ENCODE measurements around the gene OSBPL10. TPM values are rescaled to one million over a fixed set of nuclear protein-coding genes. Genes with fewer than 3 reads are reported as not detected.

OSBPL10 gene
- total RNA-seq, 1 donor from 2014 or later, result 20.5 TPM

GRCh38 chr3:31615071-31615875 lies 365.8 kb downstream of the OSBPL10 start:
- no peak overlapping the region for H3K4me3 ChIP-seq (ENCODE audit: low read depth, low read length)
- H3K36me3 ChIP-seq (ENCODE audit: control insufficient read depth, insufficient read depth, low read length), result no peaks in the 10 kb centered on the region
- no peak for FAIRE-seq
- H3K27me3 ChIP-seq (ENCODE audit: control insufficient read depth, insufficient read depth, low read length), result no peaks in the 10 kb centered on the region
- TF ChIP-seq, protein P1, sequence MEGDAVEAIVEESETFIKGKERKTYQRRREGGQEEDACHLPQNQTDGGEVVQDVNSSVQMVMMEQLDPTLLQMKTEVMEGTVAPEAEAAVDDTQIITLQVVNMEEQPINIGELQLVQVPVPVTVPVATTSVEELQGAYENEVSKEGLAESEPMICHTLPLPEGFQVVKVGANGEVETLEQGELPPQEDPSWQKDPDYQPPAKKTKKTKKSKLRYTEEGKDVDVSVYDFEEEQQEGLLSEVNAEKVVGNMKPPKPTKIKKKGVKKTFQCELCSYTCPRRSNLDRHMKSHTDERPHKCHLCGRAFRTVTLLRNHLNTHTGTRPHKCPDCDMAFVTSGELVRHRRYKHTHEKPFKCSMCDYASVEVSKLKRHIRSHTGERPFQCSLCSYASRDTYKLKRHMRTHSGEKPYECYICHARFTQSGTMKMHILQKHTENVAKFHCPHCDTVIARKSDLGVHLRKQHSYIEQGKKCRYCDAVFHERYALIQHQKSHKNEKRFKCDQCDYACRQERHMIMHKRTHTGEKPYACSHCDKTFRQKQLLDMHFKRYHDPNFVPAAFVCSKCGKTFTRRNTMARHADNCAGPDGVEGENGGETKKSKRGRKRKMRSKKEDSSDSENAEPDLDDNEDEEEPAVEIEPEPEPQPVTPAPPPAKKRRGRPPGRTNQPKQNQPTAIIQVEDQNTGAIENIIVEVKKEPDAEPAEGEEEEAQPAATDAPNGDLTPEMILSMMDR (IDR thresholded peaks at IDR 0.05; ENCODE audit: insufficient read depth, low read length, severe bottlenecking), result no peak
- peak; percentile 81 for DNase-seq (ENCODE audit: low read depth)

GRCh38 chr3:31614162-31614921 lies 366.7 kb downstream of the OSBPL10 start:
- no peaks in the 10 kb centered on the region for H3K27me3 ChIP-seq (ENCODE audit: control insufficient read depth, insufficient read depth, low read length)
- no peak overlapping the region for H3K4me3 ChIP-seq (ENCODE audit: low read depth, low read length)
- peak; percentile 89 for DNase-seq (ENCODE audit: low read depth)
- TF ChIP-seq, protein P1 (IDR thresholded peaks at IDR 0.05; ENCODE audit: insufficient read depth, low read length, severe bottlenecking), result no peak
- H3K36me3 ChIP-seq (ENCODE audit: control insufficient read depth, insufficient read depth, low read length), result no peaks in the 10 kb centered on the region
- no peak for FAIRE-seq

GRCh38 chr3:31613654-31614053 lies 367.4 kb downstream of the OSBPL10 start:
- FAIRE-seq, result no peak
- H3K4me3 ChIP-seq (ENCODE audit: low read depth, low read length), result no peak overlapping the region
- no peaks in the 10 kb centered on the region for H3K36me3 ChIP-seq (ENCODE audit: control insufficient read depth, insufficient read depth, low read length)

DNA sequence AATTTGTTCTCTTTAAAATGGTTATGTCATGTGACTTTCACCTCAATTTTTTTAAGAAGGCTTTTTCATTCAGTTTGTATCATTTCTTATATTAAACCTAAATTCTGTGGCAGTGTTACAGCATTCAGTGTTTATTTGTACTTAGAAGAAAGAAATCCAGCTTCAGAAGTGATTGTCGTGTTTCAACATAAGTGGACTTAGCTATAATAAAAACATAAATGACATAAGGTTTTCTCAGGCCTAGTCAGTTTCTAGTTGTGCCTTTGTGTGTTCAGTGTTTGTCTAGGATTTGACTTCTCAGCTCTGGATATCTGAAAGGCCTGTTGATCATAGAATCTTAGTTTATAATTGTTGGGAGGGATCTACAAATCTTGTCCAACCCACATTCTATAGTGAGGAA lies 367.9 kb downstream of the OSBPL10 start:
- FAIRE-seq, result no peak
- DNase-seq (ENCODE audit: low read depth), result no peak
- Histone ChIP-seq H3K36me3 (ENCODE audit: control insufficient read depth, insufficient read depth, low read length) (no peaks in the 10 kb centered on the region), H3K4me3 (ENCODE audit: low read depth, low read length) (no peak overlapping the region), H3K27me3 (ENCODE audit: control insufficient read depth, insufficient read depth, low read length) (no peaks in the 10 kb centered on the region)
- TF ChIP-seq, protein P1 (IDR thresholded peaks at IDR 0.05; ENCODE audit: insufficient read depth, low read length, severe bottlenecking), result no peak

More at GRCh38 chr3:31613654-31614053, 367.4 kb downstream of the OSBPL10 start:
- TF ChIP-seq, protein P1 (IDR thresholded peaks at IDR 0.05; ENCODE audit: insufficient read depth, low read length, severe bottlenecking), result no peak
- no peak for DNase-seq (ENCODE audit: low read depth)
- no peaks in the 10 kb centered on the region for H3K27me3 ChIP-seq (ENCODE audit: control insufficient read depth, insufficient read depth, low read length)

Other genes with a start within 250 kb of the OSBPL10 start
- gene ZNF860, start 488 bp upstream of the OSBPL10 start, total RNA-seq, result 2.8 and 3.7 TPM in 2 replicates
- 21.3 and 28.9 TPM in 2 replicates for gene GPD1L, start 125.4 kb upstream of the OSBPL10 start, total RNA-seq